OCI-LY7 (cell line): ENCODE measurements around the gene NACC1.

Experiments used
- EZH2phosphoT487 ChIP-seq: fragments of 200-600 bp; sonication (generic); IDR thresholded peaks from 2 replicates; pipeline ENCODE4 v1.6.1; 2018; ENCODE audit warnings: low read depth, borderline replicate concordance, mild to moderate bottlenecking, mixed run types, antibody characterized with exemption, low read length, moderate library complexity, mixed read lengths
- TF ChIP-seq, protein P1 (sequence below): fragments of 200-600 bp; sonication (generic); conservative IDR thresholded peaks from 2 replicates; pipeline ENCODE4 v1.5.1; 2014; ENCODE audit warnings: mild to moderate bottlenecking, antibody characterized with exemption, low read length, moderate library complexity, mixed read lengths

- TF ChIP-seq, protein P1, sequence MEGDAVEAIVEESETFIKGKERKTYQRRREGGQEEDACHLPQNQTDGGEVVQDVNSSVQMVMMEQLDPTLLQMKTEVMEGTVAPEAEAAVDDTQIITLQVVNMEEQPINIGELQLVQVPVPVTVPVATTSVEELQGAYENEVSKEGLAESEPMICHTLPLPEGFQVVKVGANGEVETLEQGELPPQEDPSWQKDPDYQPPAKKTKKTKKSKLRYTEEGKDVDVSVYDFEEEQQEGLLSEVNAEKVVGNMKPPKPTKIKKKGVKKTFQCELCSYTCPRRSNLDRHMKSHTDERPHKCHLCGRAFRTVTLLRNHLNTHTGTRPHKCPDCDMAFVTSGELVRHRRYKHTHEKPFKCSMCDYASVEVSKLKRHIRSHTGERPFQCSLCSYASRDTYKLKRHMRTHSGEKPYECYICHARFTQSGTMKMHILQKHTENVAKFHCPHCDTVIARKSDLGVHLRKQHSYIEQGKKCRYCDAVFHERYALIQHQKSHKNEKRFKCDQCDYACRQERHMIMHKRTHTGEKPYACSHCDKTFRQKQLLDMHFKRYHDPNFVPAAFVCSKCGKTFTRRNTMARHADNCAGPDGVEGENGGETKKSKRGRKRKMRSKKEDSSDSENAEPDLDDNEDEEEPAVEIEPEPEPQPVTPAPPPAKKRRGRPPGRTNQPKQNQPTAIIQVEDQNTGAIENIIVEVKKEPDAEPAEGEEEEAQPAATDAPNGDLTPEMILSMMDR = no peak
- TF ChIP-seq EZH2phosphoT487 = no peak
Measured at GRCh38 chr19:13122980-13123957, 5.2 kb downstream of the NACC1 start.
